Sciatic nerve (tissue), 2 donors: ENCODE results near the gene ZNF280B. TPM values are rescaled to one million over a fixed set of nuclear protein-coding genes. Genes with fewer than 3 reads are reported as not detected.
"Not testable (repeated sequence)": the region's sequence is repeated elsewhere in the genome, so short reads cannot be mapped to it uniquely, and the experiment has no call there.

Experiments used
- ATAC-seq: fragments of 200-7000 bp; cut with Tn5 transposase; one replicate; pipeline ENCODE4 v1.9.1; 2020; ENCODE audit warnings: mild to moderate bottlenecking, moderate library complexity
- DNase-seq: peaks from one replicate; pipeline ENCODE4 v3.0.0-alpha.2; 2020; ENCODE audit warnings: low spot score
- intact Hi-C: fragments of 100-400 bp; cut with DNase I; formaldehyde crosslinking; loops from one replicate; pipeline ENCODE4 v1.14.2; 2022
- total RNA-seq: library from RNA; stranded (reverse); fragmentation: NEBNext Ultra II Directional; extraction: Animal tissue kit (Norgen Biotek cat#: 25700); gene quantifications from one replicate; pipeline ENCODE4 v1.2.1, GENCODE V29; 2021
- donor health status: DM: no; HTN: no; CAD: no.
- donor health status: DM: no; HTN: no; CAD: no.

ZNF280B gene
- total RNA-seq, 1 donor from 2014 or later, result 0.45 TPM

DNA sequence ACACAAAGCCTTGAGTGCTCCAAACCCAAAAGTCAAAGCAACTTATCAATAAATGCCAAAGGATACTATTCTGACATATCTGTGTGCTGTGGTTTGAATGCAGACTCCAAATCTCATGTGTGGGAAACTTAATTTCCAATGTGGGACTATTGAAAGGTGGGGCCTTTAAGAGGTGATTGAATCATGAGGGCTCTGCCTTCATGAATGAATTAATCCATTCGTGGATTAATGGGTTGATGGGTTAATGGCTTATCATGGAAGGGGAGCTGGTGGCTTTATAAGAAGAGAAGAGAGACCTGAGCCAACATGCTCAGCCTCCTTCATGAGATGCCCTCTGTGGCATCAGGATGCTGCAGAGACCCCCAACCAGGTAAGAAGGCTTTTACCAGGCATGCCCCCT, 28.4 kb upstream of the ZNF280B start:
- intact Hi-C loops, result no loop called here
- DNase-seq (no peak), ATAC-seq (no peak)

DNA sequence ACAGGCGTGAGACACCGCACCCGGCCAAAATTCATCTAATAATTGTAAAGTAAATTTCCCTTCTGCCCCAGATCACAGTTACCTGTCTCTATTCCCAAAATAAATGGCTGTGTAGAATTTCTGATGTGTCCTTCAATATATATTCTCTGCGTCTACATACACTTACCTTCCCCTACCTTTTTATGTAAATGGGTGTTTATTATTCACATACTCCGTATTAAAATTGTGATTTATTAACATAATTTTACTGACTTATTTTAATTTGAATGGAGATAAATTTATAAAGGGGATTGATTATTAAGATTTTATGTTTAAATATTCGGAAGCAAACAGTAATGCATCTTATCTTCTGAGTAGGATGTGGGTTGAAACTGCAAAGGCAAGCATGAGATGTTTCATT, 28.0 kb upstream of the ZNF280B start:
- ATAC-seq (no peak), DNase-seq (no peak)
- intact Hi-C loops, result no loop called here

- DNase-seq, result no peak
- intact Hi-C loops, result no loop called here
- ATAC-seq, result no peak
Observed at GRCh38 chr22:22535662-22536061, 27.1 kb upstream of the ZNF280B start.

DNA sequence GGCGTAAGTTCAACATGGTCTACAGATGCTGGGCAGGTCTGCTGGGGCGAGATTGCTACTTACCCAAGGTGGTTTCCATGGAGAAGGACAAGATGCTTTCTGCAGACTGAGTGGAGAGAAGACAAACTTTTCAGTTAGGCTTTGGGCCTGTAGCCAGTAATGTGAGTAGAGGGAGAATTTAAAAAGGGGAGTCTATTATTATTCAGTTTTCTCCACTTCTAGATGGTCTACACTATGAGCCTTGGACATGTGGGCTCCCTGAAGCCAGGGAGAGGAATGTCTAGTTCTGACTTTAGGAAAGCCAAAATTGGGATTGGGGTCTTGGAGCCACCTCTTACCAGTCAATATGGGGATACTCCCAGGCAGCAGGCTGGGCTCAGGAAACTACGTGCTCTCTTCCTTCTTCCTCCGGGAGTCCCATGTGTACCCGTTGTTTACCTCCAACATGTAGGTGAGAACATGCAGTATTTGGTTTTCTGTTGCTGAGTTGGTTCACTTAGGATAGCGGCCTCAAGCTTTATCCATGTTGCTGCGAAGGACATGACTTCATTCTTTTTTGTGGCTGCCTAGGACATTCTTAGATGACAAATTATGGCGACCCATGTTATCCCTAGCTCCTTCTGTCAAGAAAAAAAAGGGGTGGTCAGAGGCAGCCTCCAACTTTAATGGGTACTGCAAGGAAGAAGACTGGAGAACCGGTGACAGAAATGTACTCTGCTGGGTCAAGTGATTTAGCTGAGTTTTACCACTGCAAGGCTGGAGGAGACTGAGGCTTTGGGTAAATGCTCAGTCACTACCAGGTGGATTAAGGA, 26.3 kb upstream of the ZNF280B start:
- DNase-seq (no peak), ATAC-seq (no peak)
- intact Hi-C loops, result loop anchor here (5.0 kb wide), 1 partner anchor 533 kb away; no protein-coding TSS in a partner anchor

GRCh38 chr22:22533863-22534262, 25.3 kb upstream of the ZNF280B start:
- ATAC-seq (no peak), DNase-seq (no peak)
- intact Hi-C loops, result loop anchor here (5.0 kb wide), 1 partner anchor 532 kb away; no protein-coding TSS in a partner anchor

GRCh38 chr22:22533417-22533816, 24.9 kb upstream of the ZNF280B start:
- intact Hi-C loops, result loop anchor here (5.0 kb wide), 1 partner anchor 531 kb away; no protein-coding TSS in a partner anchor
- no peak for ATAC-seq
- DNase-seq, result no peak

DNA sequence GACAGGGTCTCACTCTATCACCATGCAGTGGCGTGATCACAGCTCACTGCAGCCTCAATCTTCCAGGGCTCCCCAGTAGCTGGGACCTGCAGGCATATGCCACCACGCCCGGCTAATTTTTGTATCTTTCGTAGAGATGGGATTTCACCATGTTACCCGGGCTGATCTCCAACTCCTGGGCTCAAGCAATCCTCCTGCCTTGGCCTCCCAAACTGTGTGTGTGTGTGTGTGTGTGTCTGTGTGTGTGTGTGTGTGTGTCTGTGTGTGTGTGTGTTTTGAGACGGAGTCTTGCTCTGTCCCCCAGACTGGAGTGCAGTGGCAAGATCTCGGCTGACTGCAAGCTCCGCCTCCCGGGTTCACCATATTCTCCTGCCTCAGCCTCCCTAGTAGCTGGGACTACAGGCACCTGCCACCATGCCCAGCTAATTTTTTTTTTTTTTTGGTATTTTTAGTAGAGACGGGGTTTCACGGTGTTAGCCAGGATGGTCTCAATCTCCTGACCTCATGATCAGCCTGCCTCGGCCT, 24.1 kb upstream of the ZNF280B start:
- DNase-seq, ATAC-seq: not testable (repeated sequence)
- intact Hi-C loops, result loop anchor here (5.0 kb wide), 1 partner anchor 530 kb away; no protein-coding TSS in a partner anchor

GRCh38 chr22:22531770-22532546, 23.4 kb upstream of the ZNF280B start:
- intact Hi-C loops, result loop anchor here (5.0 kb wide), 1 partner anchor 530 kb away; no protein-coding TSS in a partner anchor
- DNase-seq (no peak), ATAC-seq (no peak)

- intact Hi-C loops, result no loop called here
- ATAC-seq, result no peak
- no peak for DNase-seq
Observed at GRCh38 chr22:22528780-22529179, 20.2 kb upstream of the ZNF280B start.

DNA sequence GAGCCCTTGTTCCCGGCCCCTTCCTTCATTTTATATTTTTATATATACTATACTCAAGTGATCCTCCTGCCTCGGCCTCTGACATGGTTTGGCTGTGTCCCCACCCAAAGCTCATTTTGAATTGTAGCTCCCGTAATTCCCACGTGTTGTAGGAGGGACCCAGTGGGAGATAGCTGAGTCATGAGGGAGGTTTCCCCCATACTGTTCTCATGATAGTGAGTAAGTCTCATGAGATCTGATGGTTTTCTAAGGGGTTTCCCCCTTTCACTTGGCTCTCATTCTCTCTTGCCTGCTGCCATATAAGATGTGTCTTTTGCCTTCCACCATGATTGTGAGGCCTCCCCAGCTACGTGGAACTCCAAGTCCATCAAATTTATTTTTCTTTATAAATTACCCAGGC, 18.8 kb upstream of the ZNF280B start:
- ATAC-seq, result no peak
- intact Hi-C loops, result no loop called here
- DNase-seq, result no peak

DNA sequence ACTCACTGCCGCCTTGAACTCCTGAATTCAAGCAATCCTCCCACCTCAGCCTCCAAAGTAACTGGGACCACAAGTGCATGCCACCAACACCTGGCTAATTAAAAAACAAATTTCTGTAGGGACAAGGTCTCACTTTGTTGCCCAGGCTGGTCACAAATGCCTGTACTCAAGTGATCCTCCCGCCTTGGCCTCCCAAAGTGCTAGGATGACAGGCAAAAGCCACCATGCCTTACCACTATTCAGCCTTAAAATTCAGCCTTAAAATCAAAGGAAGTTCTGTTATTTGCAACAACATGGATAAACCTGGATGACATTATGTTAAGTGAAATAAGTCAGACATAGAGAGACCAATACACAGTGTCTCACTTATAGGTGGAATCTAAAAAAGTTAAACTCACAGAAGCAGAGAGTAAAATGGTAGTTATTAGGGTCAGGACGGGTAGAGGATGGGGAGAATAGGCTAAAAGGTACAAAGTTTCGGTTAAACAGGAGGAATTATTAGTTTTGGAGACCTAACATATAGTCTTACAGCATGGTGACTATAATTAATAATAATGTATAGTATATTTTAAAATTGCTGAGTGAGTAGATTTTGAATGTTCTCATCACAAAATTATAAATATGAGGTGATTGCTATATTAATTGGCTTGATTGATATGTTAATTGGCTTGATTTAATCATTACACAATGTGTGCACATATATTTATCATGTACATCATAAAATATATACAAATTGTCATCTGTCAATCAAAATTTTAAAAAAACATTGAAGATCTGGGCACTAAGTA, 17.8 kb upstream of the ZNF280B start:
- intact Hi-C loops, result no loop called here
- DNase-seq (no peak), ATAC-seq (no peak)

- DNase-seq, result no peak
- intact Hi-C loops, result no loop called here
- no peak for ATAC-seq
Observed at GRCh38 chr22:22523494-22523893, 15.0 kb upstream of the ZNF280B start.

GRCh38 chr22:22521631-22522030, 13.1 kb upstream of the ZNF280B start:
- intact Hi-C loops, result no loop called here
- ATAC-seq (no peak), DNase-seq (no peak)

GRCh38 chr22:22520667-22521602, 12.4 kb upstream of the ZNF280B start:
- intact Hi-C loops, result no loop called here
- no peak for DNase-seq
- no peak for ATAC-seq

DNA sequence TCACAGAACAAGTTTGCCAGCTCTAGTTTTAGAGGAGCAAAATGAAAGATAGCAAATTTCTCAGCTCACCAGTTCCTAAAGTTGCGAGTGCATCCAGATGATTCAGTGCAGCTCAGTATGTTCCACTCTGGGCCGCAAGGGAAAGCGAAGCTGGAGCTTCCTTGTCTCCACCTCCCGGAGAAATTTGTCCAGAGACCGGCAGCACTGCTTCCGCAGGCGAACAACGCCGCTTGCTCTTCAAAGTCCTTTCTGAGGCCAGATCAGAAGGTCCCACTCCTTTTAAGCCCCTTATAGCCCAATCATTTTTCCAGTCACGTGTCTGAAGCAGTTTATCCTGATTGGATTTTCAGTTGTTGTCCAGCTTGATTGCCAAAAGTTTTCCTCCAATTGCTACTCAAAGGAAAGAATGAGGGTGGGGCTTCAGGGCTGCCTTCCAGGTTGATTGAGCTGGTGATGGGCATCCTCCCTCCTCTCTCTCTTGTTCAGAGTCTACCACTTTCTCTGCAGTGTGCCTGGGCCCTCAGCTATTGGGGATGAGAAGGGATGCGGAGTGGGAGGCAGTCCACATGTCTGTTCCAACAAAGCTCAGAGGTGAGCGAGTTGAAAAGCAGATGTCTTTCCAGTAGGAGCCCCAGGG, 11.6 kb upstream of the ZNF280B start, which contains the start of gene ZNF280A:
Gene ZNF280A (minus strand): TSS at position 251 of the 637 bp plus-strand sequence. CDS start 4,640 bp downstream, outside the sequence.
- ATAC-seq (peak; percentile 62), DNase-seq (no peak)
- intact Hi-C loops, result no loop called here

- intact Hi-C loops, result no loop called here
- no peak for ATAC-seq
- no peak for DNase-seq
Observed at GRCh38 chr22:22519591-22519990, 11.0 kb upstream of the ZNF280B start.

- DNase-seq (no peak), ATAC-seq (no peak)
- intact Hi-C loops, result no loop called here
Observed at GRCh38 chr22:22516992-22517391, 8.4 kb upstream of the ZNF280B start.
